ENCODE results near the gene CCDC33. TPM values are rescaled to one million over a fixed set of nuclear protein-coding genes. Genes with fewer than 3 reads are reported as not detected.

CCDC33 gene
- total and polyA plus RNA-seq, 8 donors: not detected

DNA sequence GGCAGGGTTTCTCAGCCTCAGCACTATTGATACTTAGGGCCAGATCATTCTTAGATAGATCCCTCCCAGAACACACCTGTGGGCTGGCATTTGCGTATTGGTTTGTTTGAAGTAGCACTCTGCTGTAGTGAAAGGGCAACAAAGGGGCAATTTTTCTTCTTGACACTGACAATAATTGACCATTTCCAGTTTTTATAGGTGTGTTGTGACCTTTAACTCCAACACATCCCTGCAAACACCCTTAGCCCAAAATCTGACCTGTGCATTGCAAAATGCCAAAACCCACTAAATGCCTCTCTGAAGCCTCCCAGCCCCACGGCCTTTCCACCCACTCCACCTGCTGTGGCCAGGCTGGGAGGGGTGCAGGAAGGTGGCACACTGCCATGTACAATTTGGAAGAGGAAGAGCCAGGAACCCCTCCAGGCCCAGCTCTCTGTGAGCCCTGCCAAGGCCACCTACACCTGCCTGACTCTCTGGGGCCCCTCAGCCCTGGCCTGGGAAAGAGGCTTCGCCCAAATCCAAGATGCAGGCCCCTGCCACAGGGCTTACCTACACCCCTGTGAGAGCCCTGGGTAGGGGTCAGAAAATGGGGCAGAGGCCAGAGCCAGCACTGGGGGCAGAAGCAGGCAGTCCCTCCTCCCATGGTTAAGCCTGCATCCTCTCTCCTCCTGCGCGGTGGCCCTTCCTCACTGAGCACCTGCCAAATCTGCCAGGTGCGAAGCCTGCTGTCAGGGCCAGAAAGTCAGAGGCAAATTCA is 140.9 kb downstream of the CCDC33 start:
- WGBS, 2 donors: 77 to 80% methylated on average over 6 of the region's 6 CpGs
- intact Hi-C loops (cut with DNase I): loop anchor here in 1 of 3 donors (10.0 kb wide), 1 partner anchor 238 kb away; the partner anchor contains the start of gene CLK3
- ATAC-seq (no peak), DNase-seq (peak in 1 of 6 donors; percentile 38), FAIRE-seq (no peak)
- H3K27me3 ChIP-seq: no peaks in the 10 kb centered on the region
- TF ChIP-seq, protein P1, sequence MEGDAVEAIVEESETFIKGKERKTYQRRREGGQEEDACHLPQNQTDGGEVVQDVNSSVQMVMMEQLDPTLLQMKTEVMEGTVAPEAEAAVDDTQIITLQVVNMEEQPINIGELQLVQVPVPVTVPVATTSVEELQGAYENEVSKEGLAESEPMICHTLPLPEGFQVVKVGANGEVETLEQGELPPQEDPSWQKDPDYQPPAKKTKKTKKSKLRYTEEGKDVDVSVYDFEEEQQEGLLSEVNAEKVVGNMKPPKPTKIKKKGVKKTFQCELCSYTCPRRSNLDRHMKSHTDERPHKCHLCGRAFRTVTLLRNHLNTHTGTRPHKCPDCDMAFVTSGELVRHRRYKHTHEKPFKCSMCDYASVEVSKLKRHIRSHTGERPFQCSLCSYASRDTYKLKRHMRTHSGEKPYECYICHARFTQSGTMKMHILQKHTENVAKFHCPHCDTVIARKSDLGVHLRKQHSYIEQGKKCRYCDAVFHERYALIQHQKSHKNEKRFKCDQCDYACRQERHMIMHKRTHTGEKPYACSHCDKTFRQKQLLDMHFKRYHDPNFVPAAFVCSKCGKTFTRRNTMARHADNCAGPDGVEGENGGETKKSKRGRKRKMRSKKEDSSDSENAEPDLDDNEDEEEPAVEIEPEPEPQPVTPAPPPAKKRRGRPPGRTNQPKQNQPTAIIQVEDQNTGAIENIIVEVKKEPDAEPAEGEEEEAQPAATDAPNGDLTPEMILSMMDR (IDR thresholded peaks at IDR 0.05): no peak
- no peaks in the 10 kb centered on the region for H3K36me3 ChIP-seq
- H3K27ac ChIP-seq: no peak overlapping the region
- no peak overlapping the region for H3K4me3 ChIP-seq
- peaks cover 0 to 8% (median 0%) of the 10 kb centered on the region in 3 donors for H3K4me1 ChIP-seq
- H3K9me3 ChIP-seq: no peaks in the 10 kb centered on the region

DNA sequence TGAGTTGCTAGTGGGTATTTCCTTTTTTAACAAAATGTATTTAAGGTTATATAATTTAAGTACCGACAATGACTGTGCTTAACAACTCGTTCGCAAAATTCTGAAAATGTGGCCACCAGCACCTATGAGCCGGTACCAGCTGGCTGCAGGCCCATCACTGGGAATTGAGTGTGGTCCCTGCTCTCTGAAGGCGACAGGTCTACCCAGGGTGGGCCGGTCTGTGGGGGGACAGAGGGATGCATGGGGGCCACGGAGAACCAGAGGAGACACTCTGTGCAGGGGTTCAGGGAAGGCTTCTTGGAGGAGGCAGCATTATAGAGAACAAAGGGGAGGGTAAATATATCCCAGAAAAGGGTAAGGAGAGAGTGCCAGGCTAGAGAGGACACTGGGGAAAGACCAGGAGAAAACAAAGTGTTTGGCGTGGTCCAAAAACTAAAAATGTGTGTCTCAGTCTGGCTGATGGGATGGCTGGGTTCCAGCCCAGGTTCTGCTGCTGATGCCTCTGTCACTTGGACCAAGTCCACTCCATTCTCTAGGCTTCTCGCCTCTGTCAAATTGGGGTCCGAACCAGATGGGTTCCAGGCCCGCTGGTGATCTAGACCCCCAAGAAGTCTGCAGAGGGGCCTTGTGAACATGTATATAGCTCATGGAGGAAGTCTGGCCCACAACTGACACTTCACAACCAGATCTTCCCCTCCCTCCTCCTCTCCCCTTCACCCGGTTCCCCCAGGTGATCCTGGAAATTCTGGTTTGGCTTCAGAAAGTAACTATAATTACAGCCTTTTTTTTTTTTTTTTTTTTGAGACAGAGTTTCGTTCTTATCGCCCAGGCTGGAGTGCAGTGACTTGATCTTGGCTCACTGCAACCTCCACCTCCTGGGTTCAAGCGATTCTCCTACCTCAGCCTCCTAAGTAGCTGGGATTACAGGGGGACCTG is 142.0 kb downstream of the CCDC33 start:
- no peak overlapping the region for H3K27ac ChIP-seq
- FAIRE-seq (no peak), ATAC-seq (no peak), DNase-seq (no peak)
- H3K4me1 ChIP-seq: peaks cover 0 to 8% (median 0%) of the 10 kb centered on the region in 3 donors
- no peak overlapping the region for H3K4me3 ChIP-seq
- H3K36me3 ChIP-seq: no peaks in the 10 kb centered on the region
- intact Hi-C loops (cut with DNase I): loop anchor here in 1 of 3 donors (10.0 kb wide), 1 partner anchor 237 kb away; the partner anchor contains the start of gene CLK3
- 70 to 76% methylated on average over 15 of the region's 15 CpGs for WGBS, 2 donors
- no peaks in the 10 kb centered on the region for H3K9me3 ChIP-seq
- no peaks in the 10 kb centered on the region for H3K27me3 ChIP-seq
- TF ChIP-seq, protein P1 (IDR thresholded peaks at IDR 0.05): no peak

DNA sequence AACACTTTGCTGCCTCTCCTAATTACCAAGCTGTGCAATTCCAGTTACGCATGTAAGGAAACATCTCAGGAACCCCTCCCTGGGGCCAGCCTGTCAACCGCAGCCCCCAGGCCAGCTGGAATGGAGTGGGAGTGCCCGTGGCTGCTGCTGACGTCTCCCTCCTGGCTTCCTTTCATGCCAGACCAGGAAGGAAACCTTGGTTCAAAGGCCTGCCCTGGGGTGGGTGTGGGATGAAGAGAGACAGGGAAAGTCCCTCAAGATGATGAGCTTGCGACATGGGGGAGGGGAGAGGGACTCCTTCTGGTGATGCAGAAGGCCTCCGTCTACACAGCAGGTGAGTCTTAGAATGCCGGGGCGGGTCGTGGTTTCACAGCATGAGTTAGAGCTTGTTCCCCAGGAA is 142.7 kb downstream of the CCDC33 start:
- peaks cover 0 to 8% (median 0%) of the 10 kb centered on the region in 3 donors for H3K4me1 ChIP-seq
- no peaks in the 10 kb centered on the region for H3K9me3 ChIP-seq
- H3K4me3 ChIP-seq: no peak overlapping the region
- no peak overlapping the region for H3K27ac ChIP-seq
- no peaks in the 10 kb centered on the region for H3K27me3 ChIP-seq
- H3K36me3 ChIP-seq: no peaks in the 10 kb centered on the region
- FAIRE-seq: no peak
- TF ChIP-seq, protein P1 (IDR thresholded peaks at IDR 0.05): no peak
- DNase-seq: no peak
- ATAC-seq: no peak
- WGBS, 2 donors: 52 to 65% methylated on average over 9 of the region's 9 CpGs
- intact Hi-C loops (cut with DNase I): loop anchor here in 1 of 3 donors (10.0 kb wide), 1 partner anchor 236 kb away; the partner anchor contains the start of gene CLK3

DNA sequence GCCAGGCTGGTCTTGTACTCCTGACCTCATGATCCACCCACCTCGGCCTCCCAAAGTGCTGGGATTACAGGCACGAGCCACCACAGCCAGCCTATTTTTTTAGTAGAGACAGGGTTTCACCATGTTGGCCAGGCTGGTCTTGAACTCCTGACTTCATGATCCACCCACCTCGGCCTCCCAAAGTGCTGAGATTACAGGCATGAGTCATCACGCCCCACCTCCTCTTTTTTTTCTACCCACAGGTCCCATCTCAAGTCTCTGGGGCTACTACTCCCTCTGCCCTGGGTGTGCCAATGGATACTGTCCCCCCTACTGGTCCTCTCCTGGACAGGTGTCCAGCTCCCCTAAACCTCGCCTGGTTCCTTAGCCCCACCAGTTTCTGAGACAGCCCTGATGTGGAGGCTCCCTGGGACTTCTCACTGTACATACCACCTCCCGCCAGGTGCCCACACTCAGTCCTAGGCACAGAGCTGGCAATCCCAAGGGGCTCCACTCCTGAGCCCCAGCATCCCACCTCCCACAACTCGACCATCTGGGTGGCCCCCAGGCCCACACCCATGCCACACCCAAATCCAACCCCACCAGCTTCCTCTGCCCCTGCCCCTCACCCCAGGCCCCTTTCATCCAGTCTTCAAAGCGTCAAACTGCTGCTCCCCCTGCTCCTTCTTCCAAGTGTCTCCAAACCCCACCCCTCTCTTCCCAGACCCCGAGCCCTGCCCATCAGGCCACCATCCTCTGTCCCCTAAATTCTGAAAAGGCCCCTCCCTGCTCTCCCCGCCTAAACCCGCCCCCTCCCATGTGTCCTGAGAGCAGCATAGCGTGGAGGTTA is 144.4 kb downstream of the CCDC33 start:
- no peaks in the 10 kb centered on the region for H3K9me3 ChIP-seq
- H3K27me3 ChIP-seq: no peaks in the 10 kb centered on the region
- no peak overlapping the region for H3K27ac ChIP-seq
- H3K36me3 ChIP-seq: no peaks in the 10 kb centered on the region
- ATAC-seq (no peak), DNase-seq (no peak), FAIRE-seq (no peak)
- intact Hi-C loops (cut with DNase I): loop anchor here in 2 of 3 donors (5.0 to 10.0 kb wide), 3 partner anchors 57 to 374 kb away; no protein-coding TSS in a partner anchor
- TF ChIP-seq, protein P1 (IDR thresholded peaks at IDR 0.05): no peak
- H3K4me1 ChIP-seq: no peaks in the 10 kb centered on the region
- WGBS, 2 donors: 54 to 55% methylated on average over 12 of the region's 12 CpGs
- no peak overlapping the region for H3K4me3 ChIP-seq
